GM23338 (cell line): ENCODE data around the gene MDM2. TPM values are rescaled to one million over a fixed set of nuclear protein-coding genes. Genes with fewer than 3 reads are reported as not detected.

Source experiments
- ATAC-seq: fragments of 200-7000 bp; cut with Tn5 transposase; 3 replicates; pipeline ENCODE4 v1.9.1; 2020
- DNase-seq: peaks from one replicate; pipeline ENCODE4 v3.0.0-alpha.2; 2015; ENCODE audit warnings: low spot score
- H2AFZ ChIP-seq: fragments of 200-600 bp; sonication (generic); 2 replicates; pipeline ENCODE4 v1.8.0; 2016; ENCODE audit warnings: antibody characterized with exemption, mild to moderate bottlenecking, moderate library complexity
- H3F3A ChIP-seq: fragments of 200-600 bp; sonication (generic); replicated peaks from 2 replicates; pipeline ENCODE4 v1.8.0; 2017; ENCODE audit warnings: antibody characterized with exemption, mixed run types, low read depth
- H3K27ac ChIP-seq: fragments of 200-600 bp; sonication (generic); 2 replicates; pipeline ENCODE4 v1.6.1; 2016; ENCODE audit warnings: low read depth
- H3K27me3 ChIP-seq: fragments of 200-600 bp; sonication (generic); 2 replicates; pipeline ENCODE4 v1.8.0; 2016; ENCODE audit warnings: mild to moderate bottlenecking, mixed run types, moderate library complexity; ENCODE audit not compliant: insufficient read depth
- H3K36me3 ChIP-seq: fragments of 200-600 bp; sonication (generic); 2 replicates; pipeline ENCODE4 v1.8.0; 2016; ENCODE audit warnings: mild to moderate bottlenecking; ENCODE audit not compliant: insufficient read depth
- H3K4me1 ChIP-seq: fragments of 200-600 bp; sonication (generic); 2 replicates; pipeline ENCODE4 v1.8.0; 2016; ENCODE audit warnings: mild to moderate bottlenecking, moderate library complexity; ENCODE audit not compliant: insufficient read depth
- H3K4me2 ChIP-seq: fragments of 200-600 bp; sonication (generic); 2 replicates; pipeline ENCODE4 v1.7.1; 2017; ENCODE audit warnings: mixed run types
- H3K4me3 ChIP-seq: fragments of 200-600 bp; sonication (generic); 2 replicates; pipeline ENCODE4 v1.6.1; 2016; ENCODE audit warnings: mixed run types
- H3K79me2 ChIP-seq: fragments of 200-600 bp; sonication (generic); replicated peaks from 2 replicates; pipeline ENCODE4 v1.8.0; 2017; ENCODE audit warnings: mild to moderate bottlenecking; ENCODE audit not compliant: insufficient read depth
- H3K9me2 ChIP-seq: fragments of 200-600 bp; sonication (generic); 2 replicates; pipeline ENCODE4 v1.8.0; 2017; ENCODE audit not compliant: insufficient read depth
- H4K20me1 ChIP-seq: fragments of 200-600 bp; sonication (generic); replicated peaks from 2 replicates; pipeline ENCODE4 v1.8.0; 2017; ENCODE audit warnings: mild to moderate bottlenecking; ENCODE audit not compliant: insufficient read depth
- H3K27ac Mint-ChIP-seq: 2 replicates; pipeline ENCODE4 v1.8.0; 2020; ENCODE audit warnings: inconsistent platforms, mild to moderate bottlenecking, moderate library complexity, mixed read lengths
- H3K27me3 Mint-ChIP-seq: 3 replicates; pipeline ENCODE4 v1.8.0; 2022; ENCODE audit warnings: low read depth, mild to moderate bottlenecking, moderate library complexity, mixed read lengths, inconsistent platforms; ENCODE audit not compliant: insufficient read depth, poor library complexity
- H3K36me3 Mint-ChIP-seq: 3 replicates; pipeline ENCODE4 v1.8.0; 2021; ENCODE audit warnings: low read depth, mild to moderate bottlenecking, inconsistent platforms, moderate library complexity, mixed read lengths
- H3K4me1 Mint-ChIP-seq: 3 replicates; pipeline ENCODE4 v1.8.0; 2020; ENCODE audit warnings: mild to moderate bottlenecking, inconsistent platforms, mixed read lengths
- H3K4me3 Mint-ChIP-seq: 3 replicates; pipeline ENCODE4 v1.8.0; 2021; ENCODE audit warnings: moderate library complexity, mild to moderate bottlenecking, inconsistent platforms, mixed read lengths
- H3K9me3 Mint-ChIP-seq: 3 replicates; pipeline ENCODE4 v1.8.0; 2020; ENCODE audit warnings: moderate library complexity, mild to moderate bottlenecking, inconsistent platforms, mixed read lengths
- CREB1 ChIP-seq: fragments of 250-450 bp; sonication (Bioruptor Pico); IDR thresholded peaks from 2 replicates; pipeline ENCODE4 v1.5.0; 2020; ENCODE audit warnings: low read depth, mild to moderate bottlenecking, moderate library complexity
- EZH2 ChIP-seq: fragments of 200-600 bp; sonication (generic); IDR thresholded peaks from one replicate; pipeline ENCODE4 v1.8.0; 2017; ENCODE audit warnings: antibody characterized with exemption, mild to moderate bottlenecking, low read depth; ENCODE audit not compliant: unreplicated experiment
- EZH2phosphoT487 ChIP-seq: fragments of 200-600 bp; sonication (generic); IDR thresholded peaks from one replicate; pipeline ENCODE4 v1.8.1; 2018; ENCODE audit warnings: antibody characterized with exemption; ENCODE audit not compliant: unreplicated experiment
- JUNB ChIP-seq: IDR thresholded peaks from one replicate; pipeline ENCODE4 v1.6.1; 2016; ENCODE audit warnings: antibody characterized with exemption; ENCODE audit not compliant: unreplicated experiment
- NANOG ChIP-seq: IDR thresholded peaks from 2 replicates; pipeline ENCODE4 v1.6.1; 2016; ENCODE audit warnings: antibody characterized with exemption, borderline replicate concordance
- POLR2AphosphoS5 ChIP-seq: IDR thresholded peaks from 2 replicates; pipeline ENCODE4 v1.6.1; 2016; ENCODE audit warnings: antibody characterized with exemption, low read depth
- STAT1 ChIP-seq: IDR thresholded peaks from one replicate; pipeline ENCODE4 v1.6.1; 2016; ENCODE audit warnings: antibody characterized with exemption; ENCODE audit not compliant: unreplicated experiment
- ZNF114 ChIP-seq: fragments of 250-450 bp; sonication (Bioruptor Pico); IDR thresholded peaks from 2 replicates; pipeline ENCODE4 v1.5.0; 2020; ENCODE audit warnings: mild to moderate bottlenecking, moderate library complexity
- ZNF331 ChIP-seq: fragments of 250-450 bp; sonication (Bioruptor Pico); IDR thresholded peaks from 2 replicates; pipeline ENCODE4 v1.5.0; 2020; ENCODE audit warnings: low read depth, mild to moderate bottlenecking, moderate library complexity
- polyA plus RNA-seq: library from polyadenylated mRNA; unstranded; fragments of >200 nt; fragmentation: Nextera tagmentation; extraction: Ambion mirVana; gene quantifications from 2 replicates; pipeline ENCODE4 v1.2.1, GENCODE V29; 2016
- total RNA-seq: library from RNA; depleted of rRNA; stranded (reverse); fragments of >200 nt; shearing (Covaris generic); gene quantifications from 2 replicates; pipeline ENCODE4 v1.2.3, GENCODE V29; 2014
- TF ChIP-seq, protein P1 (sequence below): IDR thresholded peaks from one replicate; pipeline ENCODE4 v1.6.1; 2018; ENCODE audit warnings: antibody characterized with exemption; ENCODE audit not compliant: unreplicated experiment
- TF ChIP-seq, protein P2 (sequence below), 2 experiments: fragments of 200-600 bp in 1 of 2; sonication (generic) in 1 of 2; conservative IDR thresholded peaks; 2 replicates each; pipeline versions ENCODE4 v1.5.1 to v1.6.1; 2016 to 2017; ENCODE audit warnings: antibody characterized with exemption in 2 of 2, low read depth in 2 of 2, mild to moderate bottlenecking in 2 of 2, moderate library complexity in 1 of 2
- TF ChIP-seq, protein P3 (sequence below): IDR thresholded peaks from 2 replicates; pipeline ENCODE4 v1.6.1; 2016; ENCODE audit warnings: antibody characterized with exemption
- TF ChIP-seq, protein P4 (sequence below): fragments of 250-450 bp; sonication (Bioruptor Pico); IDR thresholded peaks from 2 replicates; pipeline ENCODE4 v1.5.0; 2020; ENCODE audit warnings: mild to moderate bottlenecking, moderate library complexity

MDM2 gene
- total and polyA plus RNA-seq, 2 experiments from 2014 or later = 105 to 136 TPM

DNA sequence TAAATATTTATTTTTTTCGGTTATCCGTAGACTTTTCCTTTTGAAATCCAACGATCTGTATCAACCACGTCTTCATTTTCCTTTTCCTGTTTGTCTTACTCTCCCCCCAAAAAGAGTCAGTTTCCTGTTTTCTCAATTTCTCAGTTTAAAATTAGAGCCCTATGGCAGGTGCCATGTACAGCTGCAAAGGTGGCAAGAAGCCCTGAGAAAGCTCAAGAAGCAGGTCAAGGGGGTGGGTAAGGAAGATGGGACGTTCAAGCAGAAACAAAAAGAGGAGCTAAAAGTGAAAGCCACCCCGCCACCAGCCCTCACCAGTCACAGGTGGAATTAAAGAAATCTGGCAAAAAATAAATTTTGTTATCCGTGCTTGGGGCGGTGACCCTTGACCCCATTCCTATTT is 35.3 kb upstream of the MDM2 start:
- Histone ChIP-seq H3K9me2 (no peaks in the 10 kb centered on the region), H3K79me2 (no peaks in the 10 kb centered on the region), H3K4me1 (no peaks in the 10 kb centered on the region), H3K4me2 (no peak overlapping the region), H3K27me3 (no peaks in the 10 kb centered on the region), H3K27ac (no peak overlapping the region), H3F3A (no peaks in the 10 kb centered on the region), H3K36me3 (no peaks in the 10 kb centered on the region), H4K20me1 (no peaks in the 10 kb centered on the region), H2AFZ (no peak overlapping the region), H3K4me3 (no peak overlapping the region)
- TF ChIP-seq ZNF114 (CRISPR knock-in tag) (no peak), POLR2AphosphoS5 (no peak), EZH2 (no peak), JUNB (no peak), ZNF331 (no peak), STAT1 (no peak), EZH2phosphoT487 (no peak), NANOG (no peak), CREB1 (CRISPR knock-in tag) (no peak)
- TF ChIP-seq, protein P1, sequence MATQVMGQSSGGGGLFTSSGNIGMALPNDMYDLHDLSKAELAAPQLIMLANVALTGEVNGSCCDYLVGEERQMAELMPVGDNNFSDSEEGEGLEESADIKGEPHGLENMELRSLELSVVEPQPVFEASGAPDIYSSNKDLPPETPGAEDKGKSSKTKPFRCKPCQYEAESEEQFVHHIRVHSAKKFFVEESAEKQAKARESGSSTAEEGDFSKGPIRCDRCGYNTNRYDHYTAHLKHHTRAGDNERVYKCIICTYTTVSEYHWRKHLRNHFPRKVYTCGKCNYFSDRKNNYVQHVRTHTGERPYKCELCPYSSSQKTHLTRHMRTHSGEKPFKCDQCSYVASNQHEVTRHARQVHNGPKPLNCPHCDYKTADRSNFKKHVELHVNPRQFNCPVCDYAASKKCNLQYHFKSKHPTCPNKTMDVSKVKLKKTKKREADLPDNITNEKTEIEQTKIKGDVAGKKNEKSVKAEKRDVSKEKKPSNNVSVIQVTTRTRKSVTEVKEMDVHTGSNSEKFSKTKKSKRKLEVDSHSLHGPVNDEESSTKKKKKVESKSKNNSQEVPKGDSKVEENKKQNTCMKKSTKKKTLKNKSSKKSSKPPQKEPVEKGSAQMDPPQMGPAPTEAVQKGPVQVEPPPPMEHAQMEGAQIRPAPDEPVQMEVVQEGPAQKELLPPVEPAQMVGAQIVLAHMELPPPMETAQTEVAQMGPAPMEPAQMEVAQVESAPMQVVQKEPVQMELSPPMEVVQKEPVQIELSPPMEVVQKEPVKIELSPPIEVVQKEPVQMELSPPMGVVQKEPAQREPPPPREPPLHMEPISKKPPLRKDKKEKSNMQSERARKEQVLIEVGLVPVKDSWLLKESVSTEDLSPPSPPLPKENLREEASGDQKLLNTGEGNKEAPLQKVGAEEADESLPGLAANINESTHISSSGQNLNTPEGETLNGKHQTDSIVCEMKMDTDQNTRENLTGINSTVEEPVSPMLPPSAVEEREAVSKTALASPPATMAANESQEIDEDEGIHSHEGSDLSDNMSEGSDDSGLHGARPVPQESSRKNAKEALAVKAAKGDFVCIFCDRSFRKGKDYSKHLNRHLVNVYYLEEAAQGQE = no peak
- TF ChIP-seq, protein P2, sequence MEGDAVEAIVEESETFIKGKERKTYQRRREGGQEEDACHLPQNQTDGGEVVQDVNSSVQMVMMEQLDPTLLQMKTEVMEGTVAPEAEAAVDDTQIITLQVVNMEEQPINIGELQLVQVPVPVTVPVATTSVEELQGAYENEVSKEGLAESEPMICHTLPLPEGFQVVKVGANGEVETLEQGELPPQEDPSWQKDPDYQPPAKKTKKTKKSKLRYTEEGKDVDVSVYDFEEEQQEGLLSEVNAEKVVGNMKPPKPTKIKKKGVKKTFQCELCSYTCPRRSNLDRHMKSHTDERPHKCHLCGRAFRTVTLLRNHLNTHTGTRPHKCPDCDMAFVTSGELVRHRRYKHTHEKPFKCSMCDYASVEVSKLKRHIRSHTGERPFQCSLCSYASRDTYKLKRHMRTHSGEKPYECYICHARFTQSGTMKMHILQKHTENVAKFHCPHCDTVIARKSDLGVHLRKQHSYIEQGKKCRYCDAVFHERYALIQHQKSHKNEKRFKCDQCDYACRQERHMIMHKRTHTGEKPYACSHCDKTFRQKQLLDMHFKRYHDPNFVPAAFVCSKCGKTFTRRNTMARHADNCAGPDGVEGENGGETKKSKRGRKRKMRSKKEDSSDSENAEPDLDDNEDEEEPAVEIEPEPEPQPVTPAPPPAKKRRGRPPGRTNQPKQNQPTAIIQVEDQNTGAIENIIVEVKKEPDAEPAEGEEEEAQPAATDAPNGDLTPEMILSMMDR (conservative IDR thresholded peaks at IDR 0.05; ENCODE audit: low read depth in 2 of 2) = no peak
- TF ChIP-seq, protein P3, sequence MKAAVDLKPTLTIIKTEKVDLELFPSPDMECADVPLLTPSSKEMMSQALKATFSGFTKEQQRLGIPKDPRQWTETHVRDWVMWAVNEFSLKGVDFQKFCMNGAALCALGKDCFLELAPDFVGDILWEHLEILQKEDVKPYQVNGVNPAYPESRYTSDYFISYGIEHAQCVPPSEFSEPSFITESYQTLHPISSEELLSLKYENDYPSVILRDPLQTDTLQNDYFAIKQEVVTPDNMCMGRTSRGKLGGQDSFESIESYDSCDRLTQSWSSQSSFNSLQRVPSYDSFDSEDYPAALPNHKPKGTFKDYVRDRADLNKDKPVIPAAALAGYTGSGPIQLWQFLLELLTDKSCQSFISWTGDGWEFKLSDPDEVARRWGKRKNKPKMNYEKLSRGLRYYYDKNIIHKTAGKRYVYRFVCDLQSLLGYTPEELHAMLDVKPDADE = no peak
- TF ChIP-seq, protein P4, sequence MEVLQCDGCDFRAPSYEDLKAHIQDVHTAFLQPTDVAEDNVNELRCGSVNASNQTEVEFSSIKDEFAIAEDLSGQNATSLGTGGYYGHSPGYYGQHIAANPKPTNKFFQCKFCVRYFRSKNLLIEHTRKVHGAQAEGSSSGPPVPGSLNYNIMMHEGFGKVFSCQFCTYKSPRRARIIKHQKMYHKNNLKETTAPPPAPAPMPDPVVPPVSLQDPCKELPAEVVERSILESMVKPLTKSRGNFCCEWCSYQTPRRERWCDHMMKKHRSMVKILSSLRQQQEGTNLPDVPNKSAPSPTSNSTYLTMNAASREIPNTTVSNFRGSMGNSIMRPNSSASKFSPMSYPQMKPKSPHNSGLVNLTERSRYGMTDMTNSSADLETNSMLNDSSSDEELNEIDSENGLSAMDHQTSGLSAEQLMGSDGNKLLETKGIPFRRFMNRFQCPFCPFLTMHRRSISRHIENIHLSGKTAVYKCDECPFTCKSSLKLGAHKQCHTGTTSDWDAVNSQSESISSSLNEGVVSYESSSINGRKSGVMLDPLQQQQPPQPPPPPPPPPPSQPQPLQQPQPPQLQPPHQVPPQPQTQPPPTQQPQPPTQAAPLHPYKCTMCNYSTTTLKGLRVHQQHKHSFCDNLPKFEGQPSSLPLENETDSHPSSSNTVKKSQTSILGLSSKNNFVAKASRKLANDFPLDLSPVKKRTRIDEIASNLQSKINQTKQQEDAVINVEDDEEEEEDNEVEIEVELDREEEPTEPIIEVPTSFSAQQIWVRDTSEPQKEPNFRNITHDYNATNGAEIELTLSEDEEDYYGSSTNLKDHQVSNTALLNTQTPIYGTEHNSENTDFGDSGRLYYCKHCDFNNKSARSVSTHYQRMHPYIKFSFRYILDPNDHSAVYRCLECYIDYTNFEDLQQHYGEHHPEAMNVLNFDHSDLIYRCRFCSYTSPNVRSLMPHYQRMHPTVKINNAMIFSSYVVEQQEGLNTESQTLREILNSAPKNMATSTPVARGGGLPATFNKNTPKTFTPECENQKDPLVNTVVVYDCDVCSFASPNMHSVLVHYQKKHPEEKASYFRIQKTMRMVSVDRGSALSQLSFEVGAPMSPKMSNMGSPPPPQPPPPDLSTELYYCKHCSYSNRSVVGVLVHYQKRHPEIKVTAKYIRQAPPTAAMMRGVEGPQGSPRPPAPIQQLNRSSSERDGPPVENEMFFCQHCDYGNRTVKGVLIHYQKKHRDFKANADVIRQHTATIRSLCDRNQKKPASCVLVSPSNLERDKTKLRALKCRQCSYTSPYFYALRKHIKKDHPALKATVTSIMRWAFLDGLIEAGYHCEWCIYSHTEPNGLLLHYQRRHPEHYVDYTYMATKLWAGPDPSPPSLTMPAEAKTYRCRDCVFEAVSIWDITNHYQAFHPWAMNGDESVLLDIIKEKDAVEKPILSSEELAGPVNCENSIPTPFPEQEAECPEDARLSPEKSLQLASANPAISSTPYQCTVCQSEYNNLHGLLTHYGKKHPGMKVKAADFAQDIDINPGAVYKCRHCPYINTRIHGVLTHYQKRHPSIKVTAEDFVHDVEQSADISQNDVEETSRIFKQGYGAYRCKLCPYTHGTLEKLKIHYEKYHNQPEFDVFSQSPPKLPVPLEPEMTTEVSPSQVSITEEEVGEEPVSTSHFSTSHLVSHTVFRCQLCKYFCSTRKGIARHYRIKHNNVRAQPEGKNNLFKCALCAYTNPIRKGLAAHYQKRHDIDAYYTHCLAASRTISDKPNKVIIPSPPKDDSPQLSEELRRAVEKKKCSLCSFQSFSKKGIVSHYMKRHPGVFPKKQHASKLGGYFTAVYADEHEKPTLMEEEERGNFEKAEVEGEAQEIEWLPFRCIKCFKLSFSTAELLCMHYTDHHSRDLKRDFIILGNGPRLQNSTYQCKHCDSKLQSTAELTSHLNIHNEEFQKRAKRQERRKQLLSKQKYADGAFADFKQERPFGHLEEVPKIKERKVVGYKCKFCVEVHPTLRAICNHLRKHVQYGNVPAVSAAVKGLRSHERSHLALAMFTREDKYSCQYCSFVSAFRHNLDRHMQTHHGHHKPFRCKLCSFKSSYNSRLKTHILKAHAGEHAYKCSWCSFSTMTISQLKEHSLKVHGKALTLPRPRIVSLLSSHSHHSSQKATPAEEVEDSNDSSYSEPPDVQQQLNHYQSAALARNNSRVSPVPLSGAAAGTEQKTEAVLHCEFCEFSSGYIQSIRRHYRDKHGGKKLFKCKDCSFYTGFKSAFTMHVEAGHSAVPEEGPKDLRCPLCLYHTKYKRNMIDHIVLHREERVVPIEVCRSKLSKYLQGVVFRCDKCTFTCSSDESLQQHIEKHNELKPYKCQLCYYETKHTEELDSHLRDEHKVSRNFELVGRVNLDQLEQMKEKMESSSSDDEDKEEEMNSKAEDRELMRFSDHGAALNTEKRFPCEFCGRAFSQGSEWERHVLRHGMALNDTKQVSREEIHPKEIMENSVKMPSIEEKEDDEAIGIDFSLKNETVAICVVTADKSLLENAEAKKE (CRISPR knock-in tag) = no peak
- Mint-ChIP-seq H3K4me3 (no peak overlapping the region), H3K4me1 (no peaks in the 10 kb centered on the region), H3K27ac (no peak overlapping the region), H3K9me3 (no peaks in the 10 kb centered on the region), H3K36me3 (no peaks in the 10 kb centered on the region; the same call in 2 of the 3 replicates), H3K27me3 (peaks cover 4% of the 10 kb centered on the region)
- ATAC-seq (no peak), DNase-seq (no peak)
